ENCODE data around the gene PLIN1.

Gene PLIN1

DNA sequence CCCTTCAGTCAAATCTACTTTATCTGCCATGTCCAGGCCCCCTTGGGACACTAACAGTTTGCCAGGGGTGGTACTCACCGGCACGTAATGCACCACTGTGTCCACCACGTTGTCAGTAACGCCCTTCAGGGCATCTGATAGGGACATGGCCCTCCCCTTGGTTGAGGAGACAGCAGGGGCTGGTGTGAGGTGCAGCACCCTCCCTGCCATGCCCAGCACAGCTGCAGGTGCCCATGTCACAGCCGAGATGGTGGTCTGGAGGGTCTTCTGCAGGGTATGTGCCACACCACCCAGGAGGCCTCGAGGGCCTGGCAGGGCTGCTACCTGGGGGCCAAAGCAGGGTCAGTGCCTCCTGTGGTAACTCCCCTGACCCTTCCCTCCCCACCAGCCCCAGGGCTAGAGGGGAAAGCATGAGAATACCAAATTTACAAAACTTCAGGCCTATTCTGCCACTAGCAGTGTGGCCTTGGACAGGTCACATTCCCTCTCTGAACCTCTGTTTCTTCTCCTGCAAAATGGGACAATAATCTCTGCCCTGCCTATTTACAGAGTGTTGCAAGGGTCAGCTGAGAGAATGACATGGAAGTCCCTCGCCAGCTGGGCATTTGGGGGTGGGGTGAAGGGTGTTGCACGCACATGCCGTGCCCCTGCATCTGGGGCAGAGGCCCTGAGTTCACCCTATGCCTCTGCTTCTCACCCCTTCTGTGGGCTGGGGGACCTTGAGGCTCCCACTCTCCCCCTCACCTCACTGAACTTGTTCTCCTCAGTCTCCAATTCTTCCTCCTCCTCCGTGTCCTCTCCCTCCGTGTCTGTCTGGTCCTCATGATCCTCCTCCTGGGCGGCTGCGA, 12.1 kb downstream of the PLIN1 start:
- Histone ChIP-seq H3K27me3 (ENCODE audit: insufficient read depth, low read length, poor library complexity) (peaks cover 7% of the 10 kb centered on the region), H3K4me3 (ENCODE audit: low read depth in 1 of 2, low read length in 2 of 2) (no peak overlapping the region), H3K4me2 (ENCODE audit: insufficient read depth, low read length) (no peak overlapping the region), H3K36me3 (ENCODE audit: insufficient read depth, low read length) (no peaks in the 10 kb centered on the region), H2AFZ (ENCODE audit: low read depth, low read length) (no peak overlapping the region), H3K4me1 (ENCODE audit: insufficient read depth, low read length) (no peaks in the 10 kb centered on the region), H3K79me2 (ENCODE audit: insufficient read depth, low read length) (no peaks in the 10 kb centered on the region), H4K20me1 (ENCODE audit: insufficient read depth, low read length) (no peaks in the 10 kb centered on the region), H3K27ac (ENCODE audit: low read length) (no peak overlapping the region), H3K9me3 (ENCODE audit: insufficient read depth, low read length, severe bottlenecking) (no peaks in the 10 kb centered on the region), H3K9ac (ENCODE audit: low read depth, low read length) (no peak overlapping the region)
- DNase-seq, result no peak
- no peak for TF ChIP-seq EZH2 (IDR thresholded peaks at IDR 0.05; ENCODE audit: borderline replicate concordance, low read depth, low read length, severe bottlenecking)
- TF ChIP-seq CTCF (IDR thresholded peaks at IDR 0.05; ENCODE audit: borderline replicate concordance, extremely low read depth, low read length, poor library complexity, severe bottlenecking), result no peak
- ATAC-seq (ENCODE audit: insufficient read depth, low read depth), result no peak

GRCh38 chr15:89666184-89666857, 12.8 kb downstream of the PLIN1 start:
- Histone ChIP-seq H3K9me3 (ENCODE audit: insufficient read depth, low read length, severe bottlenecking) (no peaks in the 10 kb centered on the region), H3K9ac (ENCODE audit: low read depth, low read length) (no peak overlapping the region), H2AFZ (ENCODE audit: low read depth, low read length) (no peak overlapping the region), H3K27me3 (ENCODE audit: insufficient read depth, low read length, poor library complexity) (peaks cover 7% of the 10 kb centered on the region), H3K36me3 (ENCODE audit: insufficient read depth, low read length) (no peaks in the 10 kb centered on the region), H3K4me2 (ENCODE audit: insufficient read depth, low read length) (no peak overlapping the region), H3K27ac (ENCODE audit: low read length) (no peak overlapping the region), H3K4me1 (ENCODE audit: insufficient read depth, low read length) (no peaks in the 10 kb centered on the region), H3K4me3 (ENCODE audit: low read depth in 1 of 2, low read length in 2 of 2) (no peak overlapping the region), H3K79me2 (ENCODE audit: insufficient read depth, low read length) (no peaks in the 10 kb centered on the region), H4K20me1 (ENCODE audit: insufficient read depth, low read length) (no peaks in the 10 kb centered on the region)
- DNase-seq, result no peak
- TF ChIP-seq CTCF (IDR thresholded peaks at IDR 0.05; ENCODE audit: borderline replicate concordance, extremely low read depth, low read length, poor library complexity, severe bottlenecking) (no peak), EZH2 (IDR thresholded peaks at IDR 0.05; ENCODE audit: borderline replicate concordance, low read depth, low read length, severe bottlenecking) (no peak)
- ATAC-seq (ENCODE audit: insufficient read depth, low read depth), result no peak

GRCh38 chr15:89665449-89666181, 13.6 kb downstream of the PLIN1 start:
- TF ChIP-seq CTCF (IDR thresholded peaks at IDR 0.05; ENCODE audit: borderline replicate concordance, extremely low read depth, low read length, poor library complexity, severe bottlenecking) (no peak), EZH2 (IDR thresholded peaks at IDR 0.05; ENCODE audit: borderline replicate concordance, low read depth, low read length, severe bottlenecking) (no peak)
- Histone ChIP-seq H3K4me1 (ENCODE audit: insufficient read depth, low read length) (no peaks in the 10 kb centered on the region), H2AFZ (ENCODE audit: low read depth, low read length) (no peak overlapping the region), H3K9ac (ENCODE audit: low read depth, low read length) (no peak overlapping the region), H3K27me3 (ENCODE audit: insufficient read depth, low read length, poor library complexity) (peaks cover 10% of the 10 kb centered on the region), H3K4me2 (ENCODE audit: insufficient read depth, low read length) (no peak overlapping the region), H3K27ac (ENCODE audit: low read length) (no peak overlapping the region), H3K79me2 (ENCODE audit: insufficient read depth, low read length) (no peaks in the 10 kb centered on the region), H3K36me3 (ENCODE audit: insufficient read depth, low read length) (no peaks in the 10 kb centered on the region), H3K9me3 (ENCODE audit: insufficient read depth, low read length, severe bottlenecking) (no peaks in the 10 kb centered on the region), H3K4me3 (ENCODE audit: low read depth in 1 of 2, low read length in 2 of 2) (no peak overlapping the region), H4K20me1 (ENCODE audit: insufficient read depth, low read length) (no peaks in the 10 kb centered on the region)
- DNase-seq, result no peak
- ATAC-seq (ENCODE audit: insufficient read depth, low read depth), result no peak

Data from DND-41 (cell line).